ENCODE data around the gene WDR87. TPM values are rescaled to one million over a fixed set of nuclear protein-coding genes. Genes with fewer than 3 reads are reported as not detected.

WDR87 gene
- total and polyA plus RNA-seq, 10 of the 15 experiments (the other 5 are each of a cell fraction or from before 2014, with no cell fraction given): not detected

- TF ChIP-seq ZBTB40 (IDR thresholded peaks at IDR 0.05; ENCODE audit: borderline replicate concordance) (no peak), RB1 (IDR thresholded peaks at IDR 0.05; ENCODE audit: borderline replicate concordance) (no peak)
Observed at GRCh38 chr19:37932985-37933936, 26.9 kb upstream of the WDR87 start (continued).

GRCh38 chr19:37931881-37932655 is 25.7 kb upstream of the WDR87 start:
- ATAC-seq (peak; percentile 70), FAIRE-seq (no peak), DNase-seq (ENCODE audit: low read depth, low spot score) (no peak)
- CTCF ChIA-PET: interaction anchor here (0.7 to 2.9 kb wide), 22 partner anchors 9 to 201 kb away, joined by 3 to 33 read pairs (median 8); partner anchors contain the start of genes SIPA1L3 and WDR87
- BruUV-seq (replicated peaks): TSS peak; percentile 82
- Histone ChIP-seq H3K4me1 (ENCODE audit: control insufficient read depth, insufficient read depth, low read length) (peaks cover 46% of the 10 kb centered on the region), H2AFZ (ENCODE audit: control insufficient read depth, low read depth, low read length) (peak overlapping the region; percentile 76), H4K20me1 (ENCODE audit: control insufficient read depth, insufficient read depth) (no peaks in the 10 kb centered on the region), H3K9ac (ENCODE audit: control insufficient read depth, insufficient read depth, low read length) (peak overlapping the region; percentile 76), H3K4me2 (ENCODE audit: control insufficient read depth, insufficient read depth) (peak overlapping the region; percentile 98), H3K36me3 (ENCODE audit: control insufficient read depth in 2 of 2, insufficient read depth in 2 of 2, low read length in 1 of 2) (peaks cover 2 to 16% of the 10 kb centered on the region in 2 experiments; a peak in 3 of 4 replicates), H3K9me3 (replicated peaks; ENCODE audit: control insufficient read depth, insufficient read depth, low read length) (peaks cover 27% of the 10 kb centered on the region), H3K79me2 (ENCODE audit: control insufficient read depth, insufficient read depth, low read length) (peaks cover 93% of the 10 kb centered on the region), H3K27me3 (replicated peaks in 1 of 2; ENCODE audit: control insufficient read depth in 2 of 2, insufficient read depth in 2 of 2, low read length in 1 of 2) (no peaks in the 10 kb centered on the region), H3K27ac (ENCODE audit: control insufficient read depth, insufficient read depth) (peak overlapping the region; percentile 87), H3K4me3 (peak overlapping the region; percentile 69)
- RAD21 ChIA-PET (ENCODE audit: unreplicated experiment): interaction anchor here (0.7 to 4.6 kb wide), 23 partner anchors 9 to 128 kb away, joined by 3 to 66 read pairs (median 6); partner anchors contain the start of genes SIPA1L3 and WDR87
- POLR2A ChIA-PET: interaction anchor here (0.6 to 3.5 kb wide), 21 partner anchors 10 to 444 kb away, joined by 3 to 25 read pairs (median 8); partner anchors contain the start of genes SIPA1L3 and WDR87
- WGBS (ENCODE audit: insufficient coverage, insufficient replicate concordance, low lambda C conversion rate, missing lambda C conversion rate): 51% methylated on average over 28 of the region's 30 CpGs
- in situ Hi-C loops (cut with MboI) (no loop called here), intact Hi-C loops (cut with micrococcal nuclease; ENCODE audit: unreplicated experiment) (no loop called here)
- SMC1A ChIA-PET (ENCODE audit: uncharacterized antibody, unreplicated experiment): interaction anchor here (0.6 to 4.2 kb wide), 26 partner anchors 8 to 207 kb away, joined by 3 to 46 read pairs (median 6); partner anchors contain the start of gene SIPA1L3
- TF ChIP-seq CEBPZ (IDR thresholded peaks at IDR 0.05; ENCODE audit: low read depth, low read length): no peak
- no peak for TF ChIP-seq ATF3 (IDR thresholded peaks at IDR 0.05; ENCODE audit: borderline replicate concordance, extremely low read depth, low read depth, low read length)
- no peak for TF ChIP-seq BCLAF1 (IDR thresholded peaks at IDR 0.05)
- TF ChIP-seq CBX5 (IDR thresholded peaks at IDR 0.05; ENCODE audit: low read depth): no peak
